Breast epithelium (tissue), 4 donors: Measurements from ENCODE around the gene ADM. TPM values are rescaled to one million over a fixed set of nuclear protein-coding genes. Genes with fewer than 3 reads are reported as not detected.

Source experiments
- DNase-seq, 2 donors: peaks; one replicate each; pipeline ENCODE4 v3.0.0-alpha.2; 2019; ENCODE audit warnings: low spot score in 2 of 2
- H3K27ac ChIP-seq, 2 donors: fragments of 200-600 bp; sonication (generic) in 1 of 2; one replicate each; pipeline ENCODE4 v1.5.1; 2016 to 2019; ENCODE audit warnings: mild to moderate bottlenecking in 1 of 2
- H3K27me3 ChIP-seq, 2 donors: fragments of 200-600 bp; sonication (generic) in 1 of 2; one replicate each; pipeline versions ENCODE4 v1.5.1 to v1.6.0; 2017 to 2019; ENCODE audit warnings: control low read depth in 1 of 2, mild to moderate bottlenecking in 1 of 2
- H3K36me3 ChIP-seq: fragments of 200-600 bp; one replicate; pipeline ENCODE4 v1.5.1; 2019
- H3K4me1 ChIP-seq, 2 donors: fragments of 200-600 bp; sonication (generic); one replicate each; pipeline ENCODE4 v1.5.1; 2016 to 2019; ENCODE audit warnings: control low read depth in 1 of 2
- H3K4me3 ChIP-seq, 3 donors: fragments of 200-600 bp; sonication (generic); 1 replicate in 2 of 3; 2 replicates in 1 of 3; pipeline ENCODE4 v1.5.1; 2016 to 2019; ENCODE audit warnings: mild to moderate bottlenecking in 3 of 3, moderate library complexity in 2 of 3
- H3K9me3 ChIP-seq, 2 donors: fragments of 200-600 bp; sonication (generic) in 1 of 2; one replicate each; pipeline ENCODE4 v1.5.1; 2016 to 2019; ENCODE audit warnings: control low read depth in 1 of 2
- POLR2A ChIP-seq: fragments of 450-650 bp; IDR thresholded peaks from one replicate; pipeline ENCODE4 v1.6.1; 2016; ENCODE audit warnings: antibody characterized with exemption, mild to moderate bottlenecking, moderate library complexity
- POLR2AphosphoS5 ChIP-seq, 3 donors: sonication (generic); formaldehyde crosslinking; IDR thresholded peaks; one replicate each; pipeline ENCODE4 v1.6.1; 2017; ENCODE audit warnings: antibody characterized with exemption in 3 of 3
- intact Hi-C: fragments of 100-400 bp; cut with DNase I; formaldehyde crosslinking; loops from one replicate; pipeline ENCODE4 v1.15.1; 2023; ENCODE audit warnings: low total_unique reads
- total RNA-seq, 3 donors: library from RNA; depleted of rRNA; stranded (reverse); fragments of >200 nt; gene quantifications; one replicate each; pipeline ENCODE4 v1.1.0, GENCODE V29; 2016
- TF ChIP-seq, protein P1 (sequence below), 3 donors: fragments of 450-650 bp; IDR thresholded peaks; one replicate each; pipeline ENCODE4 v1.5.1; 2016 to 2017; ENCODE audit warnings: antibody characterized with exemption in 3 of 3, mild to moderate bottlenecking in 3 of 3, moderate library complexity in 3 of 3

The ADM gene
- total RNA-seq, 3 donors from 2014 or later = 77.1 to 279 (median 252) TPM

- DNase-seq = no peak
- Histone ChIP-seq H3K27ac (no peak overlapping the region), H3K4me1 (no peaks in the 10 kb centered on the region), H3K36me3 (no peaks in the 10 kb centered on the region), H3K4me3 (no peak overlapping the region), H3K9me3 (no peaks in the 10 kb centered on the region), H3K27me3 (no peaks in the 10 kb centered on the region)
- no peak for TF ChIP-seq POLR2AphosphoS5 (IDR thresholded peaks at IDR 0.05)
- TF ChIP-seq, protein P1, sequence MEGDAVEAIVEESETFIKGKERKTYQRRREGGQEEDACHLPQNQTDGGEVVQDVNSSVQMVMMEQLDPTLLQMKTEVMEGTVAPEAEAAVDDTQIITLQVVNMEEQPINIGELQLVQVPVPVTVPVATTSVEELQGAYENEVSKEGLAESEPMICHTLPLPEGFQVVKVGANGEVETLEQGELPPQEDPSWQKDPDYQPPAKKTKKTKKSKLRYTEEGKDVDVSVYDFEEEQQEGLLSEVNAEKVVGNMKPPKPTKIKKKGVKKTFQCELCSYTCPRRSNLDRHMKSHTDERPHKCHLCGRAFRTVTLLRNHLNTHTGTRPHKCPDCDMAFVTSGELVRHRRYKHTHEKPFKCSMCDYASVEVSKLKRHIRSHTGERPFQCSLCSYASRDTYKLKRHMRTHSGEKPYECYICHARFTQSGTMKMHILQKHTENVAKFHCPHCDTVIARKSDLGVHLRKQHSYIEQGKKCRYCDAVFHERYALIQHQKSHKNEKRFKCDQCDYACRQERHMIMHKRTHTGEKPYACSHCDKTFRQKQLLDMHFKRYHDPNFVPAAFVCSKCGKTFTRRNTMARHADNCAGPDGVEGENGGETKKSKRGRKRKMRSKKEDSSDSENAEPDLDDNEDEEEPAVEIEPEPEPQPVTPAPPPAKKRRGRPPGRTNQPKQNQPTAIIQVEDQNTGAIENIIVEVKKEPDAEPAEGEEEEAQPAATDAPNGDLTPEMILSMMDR (IDR thresholded peaks at IDR 0.05) = no peak
- no peak for TF ChIP-seq POLR2A
- intact Hi-C loops = no loop called here
Measured at GRCh38 chr11:10315083-10315482, 10.2 kb downstream of the ADM start.

GRCh38 chr11:10317151-10317755, 12.4 kb downstream of the ADM start:
- TF ChIP-seq, protein P1 (IDR thresholded peaks at IDR 0.05) = no peak
- TF ChIP-seq POLR2AphosphoS5 (IDR thresholded peaks at IDR 0.05) = no peak
- TF ChIP-seq POLR2A = no peak
- H3K4me3 ChIP-seq = no peak overlapping the region
- H3K4me1 ChIP-seq = no peaks in the 10 kb centered on the region
- intact Hi-C loops = no loop called here
- H3K36me3 ChIP-seq = no peaks in the 10 kb centered on the region
- no peaks in the 10 kb centered on the region for H3K27me3 ChIP-seq
- no peaks in the 10 kb centered on the region for H3K9me3 ChIP-seq
- no peak for DNase-seq
- H3K27ac ChIP-seq = peak overlapping the region; percentile 9 to 62

DNA sequence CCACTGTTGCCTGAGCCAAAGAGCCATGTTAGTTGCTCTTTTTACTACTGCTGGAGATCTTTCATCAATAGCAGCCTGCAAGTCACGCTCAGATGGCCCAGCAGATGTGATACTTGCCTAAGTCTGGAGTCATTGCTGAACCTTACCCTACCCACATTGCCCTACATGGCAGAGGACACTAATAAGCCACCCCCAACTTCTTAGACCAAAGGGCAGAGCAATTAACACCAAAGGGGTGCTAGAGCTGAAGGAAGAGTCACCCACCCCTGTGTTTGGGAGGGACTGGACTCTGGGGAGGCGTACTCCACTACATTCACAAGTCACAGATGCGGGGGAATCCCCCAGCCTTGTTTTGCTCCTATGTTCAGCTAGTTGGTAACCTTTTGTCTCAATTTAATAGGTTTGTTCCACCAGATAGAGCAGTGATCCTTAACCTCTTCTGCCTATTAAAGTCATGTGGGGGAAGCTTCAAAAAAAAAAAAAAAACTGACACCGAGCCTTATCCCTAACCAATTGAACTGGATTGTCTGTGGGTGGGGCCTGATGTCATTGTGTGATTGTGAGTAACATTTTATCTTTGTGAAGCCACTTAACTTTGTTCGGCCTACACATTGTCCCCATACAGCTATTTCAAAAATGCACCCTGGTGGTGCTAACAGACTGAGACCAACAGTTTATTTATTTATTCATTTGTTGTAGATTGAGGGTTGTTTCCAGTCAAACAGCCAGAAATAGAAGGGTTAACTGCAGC, 13.1 kb downstream of the ADM start:
- TF ChIP-seq, protein P1 (IDR thresholded peaks at IDR 0.05) = no peak
- TF ChIP-seq POLR2A = no peak
- TF ChIP-seq POLR2AphosphoS5 (IDR thresholded peaks at IDR 0.05) = no peak
- Histone ChIP-seq H3K27me3 (no peaks in the 10 kb centered on the region), H3K27ac (peak overlapping the region; percentile 9 to 62), H3K4me1 (no peaks in the 10 kb centered on the region), H3K9me3 (no peaks in the 10 kb centered on the region), H3K36me3 (no peaks in the 10 kb centered on the region), H3K4me3 (no peak overlapping the region)
- intact Hi-C loops = loop anchor here (2.0 kb wide), 1 partner anchor 59 kb away; no protein-coding TSS in a partner anchor
- no peak for DNase-seq

- Histone ChIP-seq H3K4me3 (no peak overlapping the region), H3K27me3 (no peaks in the 10 kb centered on the region), H3K9me3 (no peaks in the 10 kb centered on the region), H3K36me3 (no peaks in the 10 kb centered on the region), H3K27ac (peak overlapping the region in 1 of 2 donors; percentile 10), H3K4me1 (no peaks in the 10 kb centered on the region)
- no peak for DNase-seq
- intact Hi-C loops = loop anchor here (2.0 kb wide), 1 partner anchor 58 kb away; no protein-coding TSS in a partner anchor
- TF ChIP-seq POLR2A = no peak
- TF ChIP-seq POLR2AphosphoS5 (IDR thresholded peaks at IDR 0.05) = no peak
- TF ChIP-seq, protein P1 (IDR thresholded peaks at IDR 0.05) = no peak
Measured at GRCh38 chr11:10318527-10318802, 13.6 kb downstream of the ADM start.
